ENCODE data around the gene BICRAL.
A peak's percentile ranks its signal among the peaks of the same experiment; 100 is the strongest.
"Not testable (repeated sequence)": the region's sequence is repeated elsewhere in the genome, so short reads cannot be mapped to it uniquely, and the experiment has no call there.

The BICRAL gene

GRCh38 chr6:42899871-42900270 is 118.0 kb downstream of the BICRAL start:
- no peak for DNase-seq

GRCh38 chr6:42901538-42901957 is 119.7 kb downstream of the BICRAL start:
- peak; percentile 60 for DNase-seq

GRCh38 chr6:42902429-42903263 is 120.8 kb downstream of the BICRAL start:
- not testable (repeated sequence) for DNase-seq

- DNase-seq: no peak
Measured at GRCh38 chr6:42904467-42904866, 122.6 kb downstream of the BICRAL start.

- DNase-seq: no peak
Measured at GRCh38 chr6:42907336-42907735, 125.5 kb downstream of the BICRAL start.

GRCh38 chr6:42909835-42910234 is 128.0 kb downstream of the BICRAL start:
- DNase-seq: no peak

GRCh38 chr6:42911171-42912021 is 129.5 kb downstream of the BICRAL start:
- DNase-seq: no peak

- no peak for DNase-seq
Measured at GRCh38 chr6:42914546-42914945, 132.7 kb downstream of the BICRAL start.

- no peak for DNase-seq
Measured at GRCh38 chr6:42915732-42916131, 133.9 kb downstream of the BICRAL start, which contains the start of gene PTCRA. Gene PTCRA (plus strand): TSS chr6:42916053. CDS start chr6:42916070, 17 bp downstream.

GRCh38 chr6:42916288-42916687 is 134.4 kb downstream of the BICRAL start:
- no peak for DNase-seq

Data from activated CD4-positive, alpha-beta T cell treated with anti-CD3 and anti-CD28 coated beads, Interleukin-2, amount 50 U/mL, for 1 hour (primary cell).